Measurements from ENCODE around the gene MPC1.
"Not testable (repeated sequence)": the region's sequence is repeated elsewhere in the genome, so short reads cannot be mapped to it uniquely, and the experiment has no call there.

Gene MPC1

DNA sequence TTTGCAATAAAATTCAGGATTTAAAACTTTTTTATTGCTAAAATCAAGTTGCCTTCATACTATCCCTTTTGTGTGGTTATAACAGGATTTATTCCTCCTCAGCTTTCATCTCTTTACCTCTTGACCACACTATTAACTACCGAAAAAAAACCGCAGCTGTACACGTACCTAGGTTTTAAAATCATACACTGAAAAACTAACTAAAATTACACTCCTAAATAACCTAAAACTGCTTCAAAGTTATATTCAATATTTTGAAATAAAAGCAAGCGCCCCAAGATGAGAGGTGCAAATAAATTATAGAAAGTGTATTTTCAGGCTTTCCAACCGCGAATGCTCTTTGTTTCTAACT is 1.4 kb downstream of the MPC1 start:
- DNase-seq (ENCODE audit: low read depth, low spot score), result no peak

DNA sequence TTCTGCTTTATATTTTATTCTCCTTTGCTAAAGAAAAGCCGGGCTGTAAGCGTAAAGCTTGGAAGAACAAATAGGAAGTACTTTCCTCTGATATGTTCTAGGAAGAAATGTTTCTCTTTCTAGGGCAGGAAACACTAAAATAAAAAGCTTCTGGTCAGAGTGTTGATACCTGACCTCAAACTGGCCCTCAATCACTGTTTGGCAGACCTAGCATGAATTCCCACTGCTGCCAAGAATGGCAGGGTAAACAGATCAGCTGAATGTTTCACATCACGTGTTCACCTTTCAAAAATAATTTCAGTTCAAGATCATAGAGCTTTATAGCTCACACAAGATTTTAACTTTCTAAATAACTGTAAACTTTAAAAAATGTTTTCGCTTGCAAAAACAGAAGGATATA is 2.9 kb downstream of the MPC1 start:
- DNase-seq (ENCODE audit: low read depth, low spot score), result no peak

DNA sequence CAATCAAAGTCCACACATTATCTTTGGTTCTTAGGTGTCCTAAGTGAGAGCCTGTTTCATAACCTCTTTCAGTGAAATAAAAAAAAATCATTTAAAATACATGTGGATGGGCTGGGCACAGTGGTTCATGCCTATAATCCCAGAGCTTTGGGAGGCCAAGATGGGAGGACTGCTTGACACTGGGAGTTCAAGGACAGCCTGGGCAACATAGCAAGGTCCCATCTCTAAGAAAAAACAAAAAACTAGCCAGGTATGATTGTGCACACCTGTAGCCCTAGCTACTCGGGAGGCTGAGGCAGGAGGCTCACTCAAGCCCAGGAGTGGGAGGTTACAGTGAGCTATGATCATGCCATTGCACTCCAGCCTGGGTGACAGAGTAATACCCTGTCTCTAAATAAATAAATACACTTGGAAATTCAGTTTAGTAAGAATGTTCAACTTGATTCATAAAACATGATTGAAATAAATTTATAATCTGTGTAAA is 3.6 kb downstream of the MPC1 start:
- DNase-seq (ENCODE audit: low read depth, low spot score), result no peak

DNA sequence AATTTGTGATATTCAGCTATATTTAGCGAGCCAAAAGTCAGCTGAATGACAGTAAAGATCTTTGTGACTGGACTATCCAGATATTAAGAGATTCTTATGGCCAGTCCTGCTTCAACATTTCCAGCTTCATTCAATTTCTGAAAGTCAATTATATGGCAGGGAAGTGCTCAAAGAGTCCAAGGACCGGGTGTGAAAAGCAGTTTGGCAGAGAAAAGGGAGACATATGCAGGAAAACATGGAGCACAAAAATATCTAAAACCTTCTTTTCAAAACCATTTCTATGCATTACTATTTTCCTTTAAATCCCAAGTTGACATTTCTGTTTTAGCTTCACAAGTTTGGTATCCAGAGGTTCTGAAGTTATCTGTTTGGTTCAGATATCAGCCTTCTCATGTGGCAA is 5.0 kb downstream of the MPC1 start:
- no peak for DNase-seq (ENCODE audit: low read depth, low spot score)

DNA sequence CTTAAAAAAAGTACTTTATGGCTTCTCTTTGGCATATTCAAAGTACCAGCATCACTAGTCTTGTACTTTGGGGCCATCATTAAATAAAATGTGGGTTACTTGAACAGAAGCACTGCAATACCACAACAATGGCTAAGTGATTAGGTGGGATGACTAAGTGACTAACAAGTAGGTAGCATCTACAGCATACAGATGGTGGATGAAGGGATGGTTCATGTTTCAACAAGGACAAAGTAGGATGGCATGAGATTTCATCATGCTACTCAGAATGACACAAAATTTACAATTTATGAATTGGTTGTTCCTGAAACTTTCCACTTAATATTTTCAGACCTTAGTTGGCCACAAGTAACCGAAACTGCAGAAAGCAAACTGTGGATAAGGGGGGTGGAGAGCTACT is 7.7 kb downstream of the MPC1 start:
- DNase-seq (ENCODE audit: low read depth, low spot score), result no peak

DNA sequence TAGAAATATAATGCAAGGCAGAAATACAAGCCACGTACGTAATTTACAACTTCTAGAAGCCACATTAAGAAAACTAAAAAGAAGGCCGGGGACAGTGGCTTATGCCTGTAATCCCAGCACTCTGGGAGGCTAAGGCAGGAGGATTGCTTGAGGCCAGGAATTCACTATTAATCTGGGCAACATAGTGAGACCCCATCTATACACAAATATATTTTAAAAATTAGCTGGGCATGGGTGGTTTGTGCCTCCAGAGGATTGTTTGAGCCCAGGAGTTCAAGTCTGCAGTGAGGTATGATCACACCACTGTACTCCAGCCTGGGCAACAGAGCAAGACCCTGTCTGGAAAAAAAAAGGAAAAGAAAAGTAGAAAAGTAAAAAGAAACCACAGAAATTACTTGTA is 12.3 kb downstream of the MPC1 start:
- no peak for DNase-seq (ENCODE audit: low read depth, low spot score)

DNA sequence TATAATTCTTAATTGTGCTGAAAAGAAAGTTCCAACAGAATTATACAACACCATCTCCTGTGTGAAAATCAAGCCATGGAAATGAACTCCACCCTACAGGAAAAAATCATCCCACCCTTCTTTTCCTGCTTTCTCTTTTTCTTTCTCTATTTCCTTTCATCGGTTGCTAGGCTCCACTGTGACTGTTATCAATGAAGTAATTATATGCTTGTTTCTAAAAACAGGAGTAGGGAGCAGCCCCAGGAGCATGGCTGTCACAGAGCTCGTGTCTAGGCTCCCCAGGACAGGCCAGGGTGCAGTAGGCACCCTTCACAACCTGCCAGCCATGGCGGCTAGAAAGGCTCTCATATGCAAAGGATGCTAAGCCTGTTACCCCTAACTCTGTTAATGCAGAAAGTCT is 13.0 kb downstream of the MPC1 start:
- no peak for DNase-seq (ENCODE audit: low read depth, low spot score)

DNA sequence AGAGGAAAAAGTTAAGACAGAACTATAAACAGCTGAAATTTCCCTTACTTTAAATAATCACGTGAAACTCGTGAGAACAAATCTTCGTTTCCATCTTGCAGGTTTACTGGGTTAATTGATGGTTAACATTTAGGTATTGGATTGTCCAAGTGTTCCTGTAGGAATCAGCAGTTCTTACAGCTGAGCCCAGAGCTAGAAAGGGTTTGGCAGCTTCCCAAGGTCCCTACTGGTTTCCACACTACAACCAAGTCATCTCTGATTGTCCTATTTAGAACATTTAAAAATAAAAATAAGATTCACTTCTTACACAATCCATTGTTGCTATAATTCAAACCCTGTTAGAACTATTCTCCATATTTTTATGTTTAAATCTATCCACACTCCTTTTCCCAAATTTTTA is 15.8 kb downstream of the MPC1 start:
- DNase-seq (ENCODE audit: low read depth, low spot score), result no peak

DNA sequence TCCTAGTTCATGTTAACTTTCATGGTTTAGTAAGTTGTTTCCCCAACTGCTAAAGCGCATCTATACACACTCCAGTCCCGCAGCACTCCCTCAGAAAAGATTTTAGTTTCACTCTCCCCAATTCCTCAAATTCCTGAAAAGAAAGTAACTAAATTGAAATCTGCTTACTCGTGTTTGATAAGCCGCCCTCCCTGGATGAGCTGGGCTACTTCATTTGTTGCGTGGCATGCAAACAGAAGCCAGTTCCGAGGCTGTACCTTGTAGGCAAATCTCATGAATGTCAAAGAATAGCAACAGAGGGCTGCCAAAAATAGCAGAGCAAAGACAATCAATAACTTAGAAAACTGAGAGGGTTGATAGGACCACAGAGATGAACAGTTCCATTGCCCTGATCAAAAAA is 16.9 kb downstream of the MPC1 start:
- DNase-seq (ENCODE audit: low read depth, low spot score), result peak; percentile 69

DNA sequence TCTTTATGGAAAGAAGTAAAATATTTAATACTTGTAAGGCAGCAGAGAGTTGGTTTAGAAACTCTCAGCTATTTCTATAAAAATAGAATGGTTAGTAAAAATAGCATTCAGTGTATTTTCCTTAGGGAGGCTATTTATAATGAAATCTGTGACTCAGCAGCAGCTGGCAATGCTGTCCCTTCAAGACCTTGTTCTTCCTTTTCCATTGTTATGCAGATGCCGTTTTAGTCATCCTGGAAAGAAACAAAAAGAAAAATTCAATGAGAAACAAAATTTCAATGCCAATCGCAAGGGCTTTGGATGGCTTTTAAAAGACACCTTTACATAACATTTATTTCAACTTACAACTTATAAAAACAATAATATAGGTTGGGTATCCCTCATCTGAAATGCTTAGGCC is 17.5 kb downstream of the MPC1 start:
- peak; percentile 77 for DNase-seq (ENCODE audit: low read depth, low spot score)

DNA sequence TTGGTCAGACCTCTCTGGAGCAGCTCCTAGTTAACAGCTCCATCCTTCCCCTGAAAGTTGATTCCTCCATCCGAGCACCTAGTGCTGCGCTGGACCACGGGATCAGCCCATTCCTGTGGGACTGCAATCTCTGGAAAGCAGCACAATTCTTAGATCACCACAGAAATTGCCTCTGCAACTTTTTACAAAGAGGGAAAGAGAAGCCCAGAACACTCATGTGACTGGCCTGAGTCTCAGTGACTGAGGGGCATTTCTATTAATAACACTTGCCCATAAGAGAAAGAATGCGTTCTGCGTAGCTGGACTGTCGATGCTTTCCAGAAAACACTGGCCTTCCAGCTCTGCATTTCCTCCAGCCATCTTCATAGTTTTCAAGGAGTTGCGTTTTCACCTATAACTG is 18.3 kb downstream of the MPC1 start:
- DNase-seq (ENCODE audit: low read depth, low spot score), result peak; percentile 17

DNA sequence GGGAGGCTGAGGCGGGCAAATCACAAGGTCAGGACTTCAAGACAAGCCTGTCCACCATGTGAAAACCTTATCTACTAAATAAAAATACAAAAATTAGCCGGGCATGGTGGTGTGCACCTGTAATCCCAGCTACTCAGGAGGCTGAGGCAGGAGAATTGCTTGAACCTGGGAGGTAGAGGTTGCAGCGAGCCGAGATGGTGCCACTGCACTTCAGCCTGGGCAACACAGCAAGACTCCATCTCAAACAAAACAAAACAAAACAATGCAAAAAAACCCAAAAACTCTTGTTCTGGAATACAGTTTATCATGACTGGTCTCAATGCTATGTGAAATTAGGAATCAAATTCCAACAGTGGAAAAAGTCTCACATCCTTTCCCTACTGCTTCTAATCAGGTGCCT is 20.3 kb downstream of the MPC1 start:
- not testable (repeated sequence) for DNase-seq (ENCODE audit: low read depth, low spot score)

DNA sequence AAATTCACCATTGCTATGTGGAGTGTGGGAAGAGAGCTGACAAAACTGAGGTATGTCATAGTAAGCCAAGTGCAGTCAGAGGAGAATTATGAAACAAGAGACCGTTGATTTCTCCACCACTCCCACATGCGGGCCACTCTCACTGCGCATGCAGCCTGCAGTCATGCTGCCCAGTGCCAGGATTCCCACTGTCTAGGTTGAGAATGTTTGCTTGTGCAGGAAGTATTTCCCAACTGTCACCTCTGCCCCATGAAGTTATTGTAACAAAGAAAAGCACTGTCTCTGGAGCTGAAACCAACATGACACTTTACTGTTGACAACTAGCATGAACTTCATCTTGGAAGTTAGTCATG is 21.7 kb downstream of the MPC1 start:
- no peak for DNase-seq (ENCODE audit: low read depth, low spot score)

DNA sequence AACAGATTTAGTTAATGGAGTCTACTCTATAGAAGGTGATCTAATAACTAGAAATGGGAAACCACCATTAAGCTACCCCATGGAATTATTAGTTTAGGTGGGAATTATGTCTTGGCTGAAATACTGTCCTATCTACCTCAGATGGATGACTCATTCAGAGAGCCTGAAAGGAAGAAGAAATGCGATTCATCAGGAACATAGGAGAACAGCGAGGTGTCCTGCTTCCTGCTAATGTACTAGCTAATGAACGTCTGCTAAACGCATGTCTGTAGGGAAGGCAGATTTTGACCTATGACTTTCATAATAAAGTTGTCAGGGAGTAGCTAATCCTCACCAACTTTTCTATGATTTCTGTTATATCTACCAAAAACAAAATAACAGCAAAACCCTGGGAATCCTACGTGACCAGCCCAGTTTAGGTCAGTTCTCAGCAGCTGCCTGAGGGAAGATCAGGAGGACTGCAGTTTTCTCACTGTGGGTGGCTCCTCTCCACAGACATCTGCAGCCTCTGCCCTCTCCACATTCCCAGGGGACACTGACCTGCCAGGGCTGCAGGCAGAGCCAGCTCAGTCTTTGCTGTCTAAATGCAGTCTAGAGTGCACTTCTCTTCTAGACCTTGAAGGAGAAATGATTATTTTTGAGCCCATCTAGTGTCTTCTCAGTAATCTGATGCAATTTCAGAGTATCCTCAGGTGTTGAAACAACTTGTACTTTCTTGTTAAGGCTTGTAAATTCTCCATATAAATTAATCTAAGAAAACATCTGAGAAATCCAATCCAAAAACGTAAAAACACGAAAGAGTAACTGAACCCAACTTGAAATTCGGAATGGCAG is 22.3 kb downstream of the MPC1 start:
- DNase-seq (ENCODE audit: low read depth, low spot score), result no peak

DNA sequence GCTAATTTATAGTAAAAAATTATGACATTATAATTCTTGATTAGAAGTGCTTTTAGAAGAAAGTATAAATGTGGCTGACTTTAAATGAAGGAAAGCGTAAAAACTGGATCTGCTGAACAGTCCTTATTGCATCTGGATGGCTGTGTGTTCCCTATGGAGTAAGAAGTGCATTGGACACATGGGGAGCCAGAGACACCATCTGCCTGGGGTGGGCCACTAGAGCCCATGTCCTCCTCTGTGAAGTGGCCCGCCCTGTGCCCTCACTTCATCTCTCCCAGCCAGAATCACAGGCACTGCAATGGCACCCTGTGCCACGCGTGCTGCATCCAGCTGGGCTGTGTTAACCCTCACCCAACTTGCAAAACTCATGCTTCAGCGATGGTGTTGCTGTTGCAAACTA is 27.2 kb downstream of the MPC1 start:
- no peak for DNase-seq (ENCODE audit: low read depth, low spot score)

DNA sequence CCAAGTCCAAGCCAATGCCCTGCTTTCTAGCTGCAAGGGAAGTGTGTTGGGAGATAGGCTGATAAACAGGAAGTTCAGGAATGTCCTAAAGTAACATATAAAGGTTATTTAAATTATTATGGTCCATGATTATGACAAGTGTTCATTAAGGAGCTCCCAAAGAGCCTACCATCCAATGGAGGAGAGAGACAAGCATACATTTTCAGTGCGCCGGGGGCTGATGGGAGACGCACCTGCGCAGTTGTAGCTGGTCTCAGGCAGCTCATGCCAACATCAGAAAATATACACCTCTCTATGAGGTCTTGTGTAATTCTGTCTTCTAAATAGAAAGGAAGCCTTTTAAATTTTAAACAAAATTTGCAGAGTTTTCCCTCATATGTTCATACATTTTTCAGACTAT is 27.8 kb downstream of the MPC1 start:
- no peak for DNase-seq (ENCODE audit: low read depth, low spot score)

DNA sequence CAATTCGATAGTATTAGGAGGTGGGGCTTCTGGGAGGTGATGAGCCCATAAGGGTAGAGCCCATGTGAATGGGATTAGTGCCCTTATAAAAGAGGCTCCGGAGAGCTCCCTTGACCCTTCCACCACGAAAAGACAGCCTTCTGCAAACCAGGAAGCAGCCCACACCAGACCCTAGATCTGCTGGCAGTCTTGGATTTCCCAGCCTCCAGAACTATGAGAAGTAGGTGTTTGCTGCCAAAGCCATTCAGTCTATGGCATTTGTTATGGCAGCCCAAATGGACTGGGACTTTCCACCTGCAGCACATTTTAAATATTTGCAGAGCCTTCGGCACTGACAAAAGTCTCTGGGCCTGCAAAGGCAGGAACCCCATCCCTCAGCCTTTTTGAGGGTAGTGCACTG is 28.6 kb downstream of the MPC1 start:
- no peak for DNase-seq (ENCODE audit: low read depth, low spot score)

DNA sequence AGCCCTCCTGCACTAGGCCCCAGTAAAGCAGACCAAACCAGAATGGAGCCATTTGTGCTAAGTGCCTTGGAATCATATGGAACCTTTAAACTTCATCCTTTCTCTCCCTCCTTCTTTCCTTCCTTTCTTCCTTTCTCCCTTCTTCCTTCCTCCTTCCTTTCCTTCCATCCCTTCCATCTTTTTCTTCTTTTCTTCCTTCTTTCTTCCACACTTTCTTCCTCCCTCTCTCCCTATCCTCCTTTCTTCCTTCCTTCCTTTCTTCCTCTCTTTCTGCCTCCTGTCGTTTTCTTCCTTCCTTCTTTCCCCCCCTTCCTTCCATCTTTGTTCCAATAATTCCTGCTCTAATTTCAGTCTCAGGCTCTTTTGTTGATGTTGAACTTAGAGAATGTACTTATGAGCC is 29.2 kb downstream of the MPC1 start:
- DNase-seq (ENCODE audit: low read depth, low spot score), result no peak

DNA sequence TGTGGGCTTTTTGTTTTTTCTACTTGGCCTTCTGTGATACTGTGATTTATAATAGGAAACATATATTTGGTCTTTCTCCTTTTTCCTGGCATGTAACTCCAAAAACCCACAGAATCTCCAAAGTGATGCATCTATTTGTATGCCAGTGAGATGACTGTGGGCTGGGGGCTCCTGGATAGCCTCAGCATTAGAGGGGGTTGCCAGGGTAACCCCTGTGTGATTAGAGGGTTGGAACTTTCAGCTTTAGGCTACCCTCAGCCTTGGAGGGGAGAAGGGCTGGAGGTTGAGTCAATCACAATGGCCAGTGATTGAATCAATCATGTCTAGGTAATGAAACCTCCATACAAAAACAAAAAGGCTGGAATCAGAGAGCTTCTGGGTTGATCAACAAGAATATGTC is 29.8 kb downstream of the MPC1 start:
- no peak for DNase-seq (ENCODE audit: low read depth, low spot score)

DNA sequence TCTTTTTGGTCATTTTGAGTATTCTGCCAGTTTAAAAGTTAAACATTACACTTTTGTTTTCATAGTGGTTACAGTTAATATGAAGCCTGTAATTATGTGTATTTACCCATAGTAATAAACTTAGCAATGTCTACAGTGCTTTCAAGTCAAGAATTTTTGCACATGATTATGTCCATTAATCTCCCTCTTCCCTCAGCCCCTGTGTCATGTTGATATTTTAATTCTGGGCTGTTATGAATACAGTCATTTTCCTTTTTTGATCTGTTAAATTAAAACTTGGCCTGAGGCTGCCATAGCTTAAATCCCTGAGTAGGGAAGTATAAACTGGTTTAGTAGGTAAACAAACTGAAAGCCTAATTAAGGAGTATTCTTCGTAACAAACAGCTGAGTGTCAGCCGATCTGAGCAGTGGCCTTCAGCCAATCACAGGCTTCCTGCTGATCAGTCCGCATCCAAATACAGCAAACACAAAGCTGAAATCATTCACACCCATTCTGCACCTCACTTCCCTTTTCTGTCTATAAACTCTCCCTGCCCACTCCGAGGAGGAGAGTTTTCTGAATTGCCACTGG is 30.9 kb downstream of the MPC1 start:
- DNase-seq (ENCODE audit: low read depth, low spot score), result peak; percentile 39

DNA sequence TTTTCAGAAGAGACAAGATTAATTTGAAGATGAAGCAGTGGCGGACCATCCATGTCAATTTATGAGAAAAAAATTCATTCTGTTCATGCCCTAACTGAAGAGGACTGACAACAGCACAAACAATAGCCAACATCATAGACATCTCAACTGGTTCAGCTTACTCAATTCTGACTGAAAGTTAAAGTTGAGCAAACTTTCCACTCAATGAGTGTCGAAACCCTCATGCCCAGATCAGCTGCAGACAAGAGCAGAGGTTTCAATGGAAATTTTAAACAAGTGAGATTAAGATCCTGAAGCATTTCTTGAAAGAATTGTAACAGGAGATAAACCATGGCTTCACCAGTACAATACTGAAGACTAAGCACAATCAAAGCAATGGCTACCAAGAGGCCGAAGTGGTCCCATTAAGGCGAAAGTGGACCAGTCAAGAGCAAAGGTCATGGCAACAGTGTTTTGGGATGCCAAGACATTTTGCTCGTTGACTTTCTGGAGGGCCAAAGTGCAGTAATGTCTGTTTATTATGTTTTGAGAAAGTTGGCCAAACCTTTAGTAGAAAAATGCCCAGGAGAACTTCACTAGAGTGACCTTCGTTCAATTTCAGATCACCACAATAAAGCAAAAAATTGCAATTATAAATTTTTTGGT is 34.3 kb downstream of the MPC1 start:
- DNase-seq (ENCODE audit: low read depth, low spot score), result no peak

DNA sequence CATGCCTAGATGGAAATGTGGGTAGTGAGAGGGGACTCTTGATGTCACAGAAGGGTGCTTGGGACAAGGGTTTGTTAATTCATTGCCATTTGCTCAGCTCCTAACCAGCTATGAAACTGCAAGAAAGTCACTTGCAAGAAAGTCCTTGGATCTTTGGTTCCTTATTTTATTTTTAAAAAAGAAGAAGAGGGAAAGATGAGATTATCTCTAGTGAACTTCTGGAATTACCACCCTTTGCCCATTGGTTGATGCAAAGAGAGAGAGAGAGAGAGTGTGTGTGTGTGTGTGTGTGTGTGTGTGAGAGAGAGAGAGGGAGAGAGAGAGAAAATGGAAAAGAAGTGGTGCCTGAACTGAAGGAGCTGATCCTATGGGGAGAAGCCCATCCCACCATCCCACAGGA is 35.8 kb downstream of the MPC1 start:
- DNase-seq (ENCODE audit: low read depth, low spot score), result no peak

DNA sequence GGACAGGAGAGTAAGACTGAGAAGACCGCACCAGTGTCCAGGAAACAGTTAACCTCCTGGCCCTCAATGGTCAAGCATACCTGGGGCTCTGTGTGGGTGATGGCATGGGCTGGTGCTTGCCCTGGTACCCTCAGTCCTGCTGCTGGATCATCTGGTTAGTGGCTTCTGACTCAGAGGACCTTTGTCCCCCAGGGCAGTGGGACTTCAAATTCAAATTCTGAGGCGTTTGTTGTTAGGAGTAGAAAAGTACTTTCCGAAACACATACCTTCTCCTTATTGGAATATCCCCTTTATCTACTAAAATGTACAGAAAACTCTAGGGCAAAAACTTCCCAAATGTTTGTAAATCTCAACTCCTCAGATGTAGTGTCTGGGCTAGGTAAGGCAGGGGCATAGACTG is 36.3 kb downstream of the MPC1 start:
- DNase-seq (ENCODE audit: low read depth, low spot score), result no peak
